GM18861 (cell line): ENCODE measurements around the gene PDIA4.
"Not testable (repeated sequence)": the region's sequence is repeated elsewhere in the genome, so short reads cannot be mapped to it uniquely, and the experiment has no call there.

Source experiments
- ATAC-seq: cut with Tn5 transposase; IDR thresholded peaks from one replicate; pipeline ENCODE4 v1.9.1; 2021; ENCODE audit not compliant: unreplicated experiment

Gene PDIA4

GRCh38 chr7:149004405-149005370 lies 23.6 kb downstream of the PDIA4 start:
- no peak for ATAC-seq

- ATAC-seq, result no peak
Measured at GRCh38 chr7:149003560-149004305, 24.6 kb downstream of the PDIA4 start.

- no peak for ATAC-seq
Measured at GRCh38 chr7:149003018-149003417, 25.3 kb downstream of the PDIA4 start.

GRCh38 chr7:149002604-149003003 lies 25.7 kb downstream of the PDIA4 start:
- ATAC-seq, result no peak

- ATAC-seq, result no peak
Measured at GRCh38 chr7:149001427-149002068, 26.8 kb downstream of the PDIA4 start.

GRCh38 chr7:149000961-149001360 lies 27.3 kb downstream of the PDIA4 start:
- no peak for ATAC-seq

- ATAC-seq, result no peak
Measured at GRCh38 chr7:148999192-148999591, 29.1 kb downstream of the PDIA4 start.

GRCh38 chr7:148997497-148997896 lies 30.8 kb downstream of the PDIA4 start:
- ATAC-seq, result no peak

GRCh38 chr7:148994576-148994975 lies 33.7 kb downstream of the PDIA4 start:
- ATAC-seq, result no peak

GRCh38 chr7:148993193-148993592 lies 35.1 kb downstream of the PDIA4 start:
- ATAC-seq, result no peak

- ATAC-seq, result no peak
Measured at GRCh38 chr7:148991536-148991935, 36.8 kb downstream of the PDIA4 start.

GRCh38 chr7:148987751-148988512 lies 40.4 kb downstream of the PDIA4 start:
- no peak for ATAC-seq

- ATAC-seq, result peak; percentile 88
Measured at GRCh38 chr7:148987010-148987750, 41.1 kb downstream of the PDIA4 start.

- no peak for ATAC-seq
Measured at GRCh38 chr7:148986742-148987009, 41.6 kb downstream of the PDIA4 start.

GRCh38 chr7:148983200-148984146 lies 44.8 kb downstream of the PDIA4 start:
- peak; percentile 41 for ATAC-seq

GRCh38 chr7:148982654-148983199 lies 45.6 kb downstream of the PDIA4 start:
- no peak for ATAC-seq

- no peak for ATAC-seq
Measured at GRCh38 chr7:148979827-148980226, 48.5 kb downstream of the PDIA4 start.

GRCh38 chr7:148979072-148979471 lies 49.2 kb downstream of the PDIA4 start:
- not testable (repeated sequence) for ATAC-seq

- no peak for ATAC-seq
Measured at GRCh38 chr7:148978091-148978490, 50.2 kb downstream of the PDIA4 start.
